D721Med (cell line): ENCODE results near the gene ANKH.
"Not testable (repeated sequence)": the region's sequence is repeated elsewhere in the genome, so short reads cannot be mapped to it uniquely, and the experiment has no call there.

Experiments used
- DNase-seq: peaks from one replicate; pipeline ENCODE4 v3.0.0; 2011; ENCODE audit warnings: low spot score; ENCODE audit not compliant: insufficient read length
- FAIRE-seq: peaks from 2 replicates; lab custom pipeline; 2011; peaks lifted over from hg19 to GRCh38; lab: Jason Lieb, UNC
- TF ChIP-seq, protein P1 (sequence below): IDR thresholded peaks from 2 replicates; pipeline ENCODE4 v1.5.1; 2012; ENCODE audit warnings: mild to moderate bottlenecking, control low read depth; ENCODE audit not compliant: insufficient read depth; ENCODE audit errors: missing control alignments

The ANKH gene

GRCh38 chr5:14882658-14883580 lies 11.3 kb upstream of the ANKH start:
- TF ChIP-seq, protein P1, sequence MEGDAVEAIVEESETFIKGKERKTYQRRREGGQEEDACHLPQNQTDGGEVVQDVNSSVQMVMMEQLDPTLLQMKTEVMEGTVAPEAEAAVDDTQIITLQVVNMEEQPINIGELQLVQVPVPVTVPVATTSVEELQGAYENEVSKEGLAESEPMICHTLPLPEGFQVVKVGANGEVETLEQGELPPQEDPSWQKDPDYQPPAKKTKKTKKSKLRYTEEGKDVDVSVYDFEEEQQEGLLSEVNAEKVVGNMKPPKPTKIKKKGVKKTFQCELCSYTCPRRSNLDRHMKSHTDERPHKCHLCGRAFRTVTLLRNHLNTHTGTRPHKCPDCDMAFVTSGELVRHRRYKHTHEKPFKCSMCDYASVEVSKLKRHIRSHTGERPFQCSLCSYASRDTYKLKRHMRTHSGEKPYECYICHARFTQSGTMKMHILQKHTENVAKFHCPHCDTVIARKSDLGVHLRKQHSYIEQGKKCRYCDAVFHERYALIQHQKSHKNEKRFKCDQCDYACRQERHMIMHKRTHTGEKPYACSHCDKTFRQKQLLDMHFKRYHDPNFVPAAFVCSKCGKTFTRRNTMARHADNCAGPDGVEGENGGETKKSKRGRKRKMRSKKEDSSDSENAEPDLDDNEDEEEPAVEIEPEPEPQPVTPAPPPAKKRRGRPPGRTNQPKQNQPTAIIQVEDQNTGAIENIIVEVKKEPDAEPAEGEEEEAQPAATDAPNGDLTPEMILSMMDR = no peak
- DNase-seq = no peak
- no peak for FAIRE-seq

DNA sequence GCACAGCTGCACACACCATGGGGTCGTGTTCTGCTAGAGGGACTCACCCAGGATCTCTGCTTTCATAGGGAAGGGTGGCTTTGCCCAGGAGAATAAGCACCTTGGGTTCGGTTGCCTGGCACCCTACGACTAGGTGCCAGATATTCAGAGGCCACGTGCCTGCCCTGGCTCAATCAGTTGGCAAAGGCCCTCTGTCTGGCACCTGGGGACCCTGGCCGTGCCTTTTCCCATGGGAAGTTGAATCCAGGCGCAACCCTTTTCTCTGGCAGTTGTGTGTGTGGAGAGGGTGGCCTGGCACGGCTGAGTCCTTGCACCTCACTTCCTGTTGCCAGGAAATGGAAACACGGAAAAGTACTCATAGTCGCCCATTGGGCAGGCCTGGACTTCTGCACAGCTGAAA lies 10.2 kb upstream of the ANKH start:
- no peak for FAIRE-seq
- no peak for DNase-seq
- TF ChIP-seq, protein P1 = no peak

- FAIRE-seq = no peak
- TF ChIP-seq, protein P1 = no peak
- DNase-seq = no peak
These were observed 9.1 kb upstream of the ANKH start for GRCh38 chr5:14880688-14881087.

DNA sequence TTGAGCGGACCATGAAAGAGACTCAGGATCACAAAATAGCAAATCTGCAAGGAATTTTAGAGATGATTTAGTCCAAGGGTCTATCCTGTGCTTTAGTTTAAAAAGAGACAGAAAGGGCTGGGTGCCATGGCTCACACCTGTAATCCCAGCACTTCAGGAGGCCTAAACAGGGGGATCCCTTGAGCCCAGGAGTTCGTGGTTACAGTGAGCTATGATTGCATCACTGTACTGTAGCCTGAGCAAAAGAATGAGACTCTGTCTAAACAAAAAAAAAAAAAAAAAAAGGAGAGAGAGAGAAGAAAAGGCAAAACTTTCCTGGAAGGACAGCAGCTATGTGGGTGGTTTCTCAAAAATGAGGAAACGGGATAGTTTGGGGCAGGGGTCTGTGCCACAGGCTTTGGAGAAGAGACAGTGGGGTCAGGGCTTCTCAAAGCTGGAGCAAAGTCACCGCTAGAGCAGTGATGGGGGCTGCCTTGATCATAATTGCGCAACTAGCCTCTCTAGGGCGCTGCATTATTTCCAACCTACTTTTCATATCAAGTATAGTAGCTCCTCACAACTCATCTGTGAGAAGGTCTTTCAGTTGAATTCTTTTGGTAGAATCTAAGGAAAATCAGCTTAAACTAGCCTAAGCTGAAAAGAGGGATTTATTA lies 8.5 kb upstream of the ANKH start:
- TF ChIP-seq, protein P1 = no peak
- DNase-seq (no peak), FAIRE-seq (no peak)

DNA sequence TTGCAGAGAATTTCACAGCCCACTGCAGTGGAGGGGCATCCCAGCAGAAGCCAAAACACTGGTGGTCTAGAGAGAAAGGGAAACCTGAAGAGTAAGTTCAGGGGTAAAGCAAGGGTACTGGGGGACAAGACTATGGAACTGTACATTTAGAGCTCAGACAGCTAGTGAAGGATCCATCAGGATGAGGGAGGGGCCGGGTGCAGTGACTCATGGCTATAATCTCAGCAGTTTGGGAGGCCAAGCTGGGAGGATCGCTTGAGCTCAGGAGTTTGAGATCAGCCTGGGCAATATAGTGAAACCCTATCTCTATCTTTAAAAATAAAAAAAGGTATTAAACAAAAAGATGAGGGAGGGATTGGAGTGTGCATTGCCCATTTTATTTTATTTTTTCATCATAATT lies 7.8 kb upstream of the ANKH start:
- no peak for FAIRE-seq
- DNase-seq = no peak
- TF ChIP-seq, protein P1 = no peak

DNA sequence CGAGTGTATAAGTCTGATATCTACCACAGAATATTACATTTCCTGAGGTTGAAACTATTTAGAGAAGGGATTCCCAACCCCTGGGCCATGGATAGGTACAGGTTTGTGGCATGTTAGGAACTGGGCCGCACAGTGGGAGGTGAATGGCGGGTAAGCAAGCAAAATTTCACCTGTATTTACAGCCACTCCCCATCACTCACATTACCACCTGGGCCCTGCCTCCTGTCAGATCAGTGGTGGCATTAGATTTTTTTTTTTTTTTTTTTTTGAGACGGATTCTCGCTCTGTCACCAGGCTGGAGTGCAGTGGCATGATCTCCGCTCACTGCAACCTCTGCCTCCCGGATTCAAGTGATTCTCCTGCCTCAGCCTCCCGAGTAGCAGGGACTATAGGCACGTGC lies 6.6 kb upstream of the ANKH start:
- not testable (repeated sequence) for FAIRE-seq, DNase-seq

GRCh38 chr5:14876095-14876494 lies 4.5 kb upstream of the ANKH start:
- TF ChIP-seq, protein P1 = no peak
- DNase-seq (no peak), FAIRE-seq (no peak)
